Osteocyte (in vitro differentiated cells): Measurements from ENCODE around the gene LIM2. TPM values are rescaled to one million over a fixed set of nuclear protein-coding genes. Genes with fewer than 3 reads are reported as not detected.

Experiments used
- DNase-seq: peaks from one replicate; pipeline ENCODE4 v3.0.0; 2021; ENCODE audit warnings: mixed read lengths; ENCODE audit not compliant: unreplicated experiment; ENCODE audit errors: extremely low spot score
- H3K27ac Mint-ChIP-seq: one replicate; pipeline ENCODE4 v1.8.0; 2021; ENCODE audit warnings: mild to moderate bottlenecking, mixed read lengths; ENCODE audit not compliant: unreplicated experiment
- H3K27me3 Mint-ChIP-seq: one replicate; pipeline ENCODE4 v1.8.0; 2021; ENCODE audit warnings: mixed read lengths; ENCODE audit not compliant: unreplicated experiment
- H3K36me3 Mint-ChIP-seq: one replicate; pipeline ENCODE4 v1.8.0; 2021; ENCODE audit warnings: mixed read lengths; ENCODE audit not compliant: unreplicated experiment
- H3K4me1 Mint-ChIP-seq: one replicate; pipeline ENCODE4 v1.8.0; 2021; ENCODE audit warnings: mixed read lengths; ENCODE audit not compliant: unreplicated experiment
- H3K4me3 Mint-ChIP-seq: one replicate; pipeline ENCODE4 v1.8.0; 2021; ENCODE audit warnings: mild to moderate bottlenecking, moderate library complexity, mixed read lengths; ENCODE audit not compliant: unreplicated experiment
- H3K9me3 Mint-ChIP-seq: one replicate; pipeline ENCODE4 v1.8.0; 2021; ENCODE audit warnings: mixed read lengths; ENCODE audit not compliant: unreplicated experiment
- total RNA-seq: library from RNA; stranded (reverse); gene quantifications from 2 replicates; pipeline ENCODE4 v1.2.1, GENCODE V29; 2021
- TF ChIP-seq, protein P1 (sequence below): fragments of 200-600 bp; sonication (generic); IDR thresholded peaks from 2 replicates; pipeline ENCODE4 v1.5.0; 2021; ENCODE audit warnings: antibody characterized with exemption, mild to moderate bottlenecking, moderate library complexity

Gene LIM2
- total RNA-seq, 1 donor from 2014 or later: not detected

- H3K4me3 Mint-ChIP-seq: peak overlapping the region; percentile 87
- no peaks in the 10 kb centered on the region for H3K9me3 Mint-ChIP-seq
- H3K4me1 Mint-ChIP-seq: peaks cover 9% of the 10 kb centered on the region
- H3K27ac Mint-ChIP-seq: peak overlapping the region; percentile 89
- no peaks in the 10 kb centered on the region for H3K36me3 Mint-ChIP-seq
- TF ChIP-seq, protein P1, sequence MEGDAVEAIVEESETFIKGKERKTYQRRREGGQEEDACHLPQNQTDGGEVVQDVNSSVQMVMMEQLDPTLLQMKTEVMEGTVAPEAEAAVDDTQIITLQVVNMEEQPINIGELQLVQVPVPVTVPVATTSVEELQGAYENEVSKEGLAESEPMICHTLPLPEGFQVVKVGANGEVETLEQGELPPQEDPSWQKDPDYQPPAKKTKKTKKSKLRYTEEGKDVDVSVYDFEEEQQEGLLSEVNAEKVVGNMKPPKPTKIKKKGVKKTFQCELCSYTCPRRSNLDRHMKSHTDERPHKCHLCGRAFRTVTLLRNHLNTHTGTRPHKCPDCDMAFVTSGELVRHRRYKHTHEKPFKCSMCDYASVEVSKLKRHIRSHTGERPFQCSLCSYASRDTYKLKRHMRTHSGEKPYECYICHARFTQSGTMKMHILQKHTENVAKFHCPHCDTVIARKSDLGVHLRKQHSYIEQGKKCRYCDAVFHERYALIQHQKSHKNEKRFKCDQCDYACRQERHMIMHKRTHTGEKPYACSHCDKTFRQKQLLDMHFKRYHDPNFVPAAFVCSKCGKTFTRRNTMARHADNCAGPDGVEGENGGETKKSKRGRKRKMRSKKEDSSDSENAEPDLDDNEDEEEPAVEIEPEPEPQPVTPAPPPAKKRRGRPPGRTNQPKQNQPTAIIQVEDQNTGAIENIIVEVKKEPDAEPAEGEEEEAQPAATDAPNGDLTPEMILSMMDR: no peak
- no peak for DNase-seq
- H3K27me3 Mint-ChIP-seq: no peaks in the 10 kb centered on the region
These were observed 48.5 kb downstream of the LIM2 start for GRCh38 chr19:51339313-51339686.

DNA sequence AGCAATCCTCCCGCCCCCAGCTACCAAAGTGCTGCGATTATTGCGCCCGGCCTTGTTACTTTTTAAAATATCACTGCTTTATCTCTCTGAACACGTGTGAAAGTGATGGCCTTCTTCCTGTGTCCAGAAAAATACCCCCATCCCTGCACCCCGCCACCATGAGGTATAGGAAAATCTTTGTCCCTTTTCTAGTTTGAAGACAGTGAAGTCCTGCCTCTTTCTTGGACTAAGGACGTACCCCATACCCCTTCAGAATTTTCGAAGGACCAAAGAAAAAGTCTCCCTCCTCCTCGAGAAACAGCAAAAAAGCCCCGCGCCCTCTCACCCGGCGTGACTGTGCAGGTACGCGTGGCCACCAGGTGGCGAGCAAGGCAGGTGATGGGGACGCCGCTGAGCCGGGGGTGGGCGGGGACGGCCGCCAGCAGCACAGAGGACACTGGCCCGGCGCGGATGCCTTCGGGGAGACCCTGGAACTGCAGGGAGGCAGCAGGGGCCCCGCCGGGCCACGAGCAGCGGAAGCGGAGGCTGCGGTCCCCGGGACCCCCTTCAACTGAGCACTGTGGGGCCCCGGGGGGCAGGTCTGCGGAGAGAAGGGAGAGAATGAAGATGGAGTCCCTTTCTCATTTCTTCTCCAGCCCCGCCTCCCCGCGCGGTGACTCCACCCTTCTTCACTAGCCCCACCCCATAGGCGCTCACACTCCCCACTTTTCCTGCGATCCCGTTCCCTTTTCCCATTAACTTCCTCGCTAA lies 49.0 kb downstream of the LIM2 start:
- H3K27ac Mint-ChIP-seq: peak overlapping the region; percentile 89
- TF ChIP-seq, protein P1: peak; percentile 92
- H3K4me1 Mint-ChIP-seq: peaks cover 9% of the 10 kb centered on the region
- no peaks in the 10 kb centered on the region for H3K36me3 Mint-ChIP-seq
- peak; percentile 92 for DNase-seq
- no peaks in the 10 kb centered on the region for H3K27me3 Mint-ChIP-seq
- peak overlapping the region; percentile 87 for H3K4me3 Mint-ChIP-seq
- no peaks in the 10 kb centered on the region for H3K9me3 Mint-ChIP-seq

DNA sequence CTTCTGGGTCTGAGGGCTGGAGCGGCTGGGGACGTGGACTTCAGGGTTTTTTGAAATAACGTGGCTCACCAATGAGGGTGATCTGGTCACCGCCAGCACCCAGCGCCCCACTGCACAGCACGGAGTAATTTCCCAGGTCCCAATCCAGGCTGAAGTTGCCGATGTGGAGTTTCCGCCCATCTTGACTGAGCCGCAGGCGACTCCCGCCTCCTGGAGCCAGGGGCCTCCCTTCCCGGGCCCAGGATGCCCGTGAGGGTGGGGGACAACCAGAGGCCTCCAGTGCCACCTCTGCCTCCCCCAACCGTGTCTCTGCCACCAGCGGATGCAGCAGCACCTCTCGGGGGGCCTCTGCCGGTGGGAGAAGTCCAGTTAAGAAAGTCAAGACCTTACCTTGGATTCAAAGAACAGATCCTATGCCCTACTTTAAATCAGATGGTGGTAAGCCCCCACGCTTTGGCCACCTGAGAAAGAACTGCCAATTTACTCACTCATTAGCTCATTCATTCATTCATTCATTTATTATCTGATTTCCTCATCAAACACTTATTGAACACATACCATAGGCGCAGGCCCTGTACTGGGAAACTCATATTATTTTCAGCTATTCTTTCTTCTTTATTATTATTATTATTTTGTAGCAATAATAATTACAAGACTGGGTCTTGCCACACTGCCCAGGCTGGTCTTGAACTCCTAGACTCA lies 49.8 kb downstream of the LIM2 start:
- H3K27ac Mint-ChIP-seq: no peak overlapping the region
- no peaks in the 10 kb centered on the region for H3K36me3 Mint-ChIP-seq
- peaks cover 9% of the 10 kb centered on the region for H3K4me1 Mint-ChIP-seq
- no peaks in the 10 kb centered on the region for H3K9me3 Mint-ChIP-seq
- no peaks in the 10 kb centered on the region for H3K27me3 Mint-ChIP-seq
- TF ChIP-seq, protein P1: no peak
- no peak for DNase-seq
- peak overlapping the region; percentile 87 for H3K4me3 Mint-ChIP-seq

GRCh38 chr19:51337141-51337860 lies 50.5 kb downstream of the LIM2 start:
- Mint-ChIP-seq H3K27ac (no peak overlapping the region), H3K4me3 (no peak overlapping the region), H3K4me1 (peaks cover 9% of the 10 kb centered on the region), H3K36me3 (no peaks in the 10 kb centered on the region), H3K9me3 (no peaks in the 10 kb centered on the region), H3K27me3 (no peaks in the 10 kb centered on the region)
- TF ChIP-seq, protein P1: no peak
- no peak for DNase-seq
